Measurements from ENCODE around the gene ST3GAL2. TPM values are rescaled to one million over a fixed set of nuclear protein-coding genes. Genes with fewer than 3 reads are reported as not detected.

ST3GAL2 gene, protein sequence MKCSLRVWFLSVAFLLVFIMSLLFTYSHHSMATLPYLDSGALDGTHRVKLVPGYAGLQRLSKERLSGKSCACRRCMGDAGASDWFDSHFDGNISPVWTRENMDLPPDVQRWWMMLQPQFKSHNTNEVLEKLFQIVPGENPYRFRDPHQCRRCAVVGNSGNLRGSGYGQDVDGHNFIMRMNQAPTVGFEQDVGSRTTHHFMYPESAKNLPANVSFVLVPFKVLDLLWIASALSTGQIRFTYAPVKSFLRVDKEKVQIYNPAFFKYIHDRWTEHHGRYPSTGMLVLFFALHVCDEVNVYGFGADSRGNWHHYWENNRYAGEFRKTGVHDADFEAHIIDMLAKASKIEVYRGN
- 23.6 TPM for total RNA-seq

DNA sequence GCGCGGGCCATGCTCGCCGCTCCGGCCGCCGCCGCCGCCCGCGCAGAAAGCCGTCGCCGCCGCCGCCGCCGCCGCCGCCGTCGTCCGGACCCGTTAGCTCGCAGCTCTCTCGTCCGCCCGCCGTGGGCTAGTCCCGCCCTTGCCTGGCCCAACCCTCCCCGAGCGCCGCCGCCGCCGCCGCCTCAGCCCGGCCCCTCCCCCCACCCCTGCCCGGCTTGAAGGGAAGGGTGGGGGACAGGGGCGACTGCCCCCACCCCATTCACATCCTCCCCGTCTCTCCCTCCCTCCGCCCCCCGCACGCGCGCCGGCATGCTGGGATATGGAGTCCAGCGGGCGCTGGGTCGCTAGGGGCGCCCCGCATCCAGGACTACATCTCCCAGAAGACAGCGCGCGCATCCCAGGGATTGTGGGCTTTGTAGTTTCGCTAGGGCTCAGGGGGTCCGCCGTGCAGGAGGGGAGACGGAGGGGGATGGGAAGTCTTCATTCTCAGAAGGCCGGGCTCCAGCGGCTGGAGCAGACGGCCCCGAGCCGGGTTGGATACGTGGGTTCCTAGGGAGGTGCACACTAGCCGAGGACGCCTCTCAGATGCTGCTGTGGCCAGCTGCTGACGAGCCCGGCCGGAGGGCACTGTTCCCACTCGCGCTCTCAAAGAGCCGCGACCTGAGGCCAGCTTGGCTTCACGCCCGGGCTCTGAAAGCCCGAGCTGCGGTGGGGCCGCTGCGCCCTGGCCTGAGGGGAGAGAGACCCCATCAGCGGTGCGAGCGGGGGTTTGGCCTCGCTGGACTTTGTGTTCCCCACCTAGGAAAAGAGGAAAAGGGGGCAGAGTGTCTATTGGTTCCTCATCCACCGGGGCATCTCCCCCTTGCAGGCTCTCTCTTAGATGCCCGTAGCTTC, at the start of gene ST3GAL2:
ST3GAL2 (minus strand) TSS at position 132 of the 894 bp plus-strand sequence. CDS start 40,570 bp downstream, outside the sequence.
- DNase-seq = peak; percentile 94

DNA sequence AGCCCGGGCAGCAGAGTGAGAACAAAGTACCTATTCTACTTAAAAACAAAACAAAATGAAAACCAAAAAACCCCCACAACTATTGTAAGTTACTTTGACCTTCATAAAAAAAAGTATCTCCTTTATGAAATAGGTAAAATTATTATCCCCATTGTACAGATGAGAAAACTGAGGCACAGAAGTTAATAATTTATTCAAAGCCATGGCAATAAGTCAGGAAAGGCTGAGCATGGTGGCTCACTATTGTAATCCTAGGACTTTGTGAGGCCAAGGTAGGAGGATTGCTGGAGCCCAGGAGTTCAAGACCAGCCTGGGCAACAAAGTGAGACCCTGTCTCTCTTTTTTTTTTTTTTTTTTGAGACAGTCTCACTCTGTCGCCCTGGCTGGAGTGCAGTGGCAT, 46.0 kb upstream of the ST3GAL2 start:
- no peak for DNase-seq

DNA sequence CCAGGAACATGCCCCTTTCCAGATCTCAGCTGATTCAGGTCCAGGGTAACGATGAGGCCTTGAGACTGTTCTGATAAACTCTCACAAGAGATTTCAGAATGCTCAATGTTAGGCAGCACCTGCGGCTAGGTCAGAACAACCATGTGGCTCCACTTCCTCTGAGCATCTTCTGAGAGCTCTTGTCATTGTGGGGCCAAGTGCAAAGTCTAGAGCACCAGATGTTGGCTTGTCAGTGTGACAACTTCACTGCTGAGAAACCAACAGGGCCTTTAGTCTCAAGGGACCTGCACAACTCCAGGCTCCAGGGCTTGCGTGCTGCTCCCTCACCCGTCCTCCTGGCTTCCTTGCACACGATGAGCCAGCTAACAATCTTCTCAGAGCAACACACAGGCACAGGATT, 44.5 kb upstream of the ST3GAL2 start:
- DNase-seq = no peak

DNA sequence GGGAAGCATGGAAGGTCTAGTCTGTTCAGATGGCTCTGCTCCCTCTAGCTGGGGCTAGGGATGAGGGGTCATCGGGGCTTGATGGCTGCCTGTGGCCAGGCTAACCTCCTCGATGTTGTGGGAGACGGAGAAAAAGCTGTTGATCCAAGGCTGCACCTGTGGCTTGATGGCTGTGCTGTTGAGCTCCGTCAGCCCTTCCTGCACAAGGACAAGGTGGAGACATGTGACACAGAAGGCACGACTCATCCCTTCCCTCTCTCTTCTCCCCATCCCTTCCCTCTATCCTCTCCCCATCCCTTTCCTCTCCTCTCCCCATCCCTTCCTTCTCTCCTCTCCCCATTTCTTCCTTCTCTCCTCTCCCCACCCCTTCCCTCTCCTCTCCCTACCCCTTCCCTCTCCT, 43.7 kb upstream of the ST3GAL2 start:
- DNase-seq = no peak

DNA sequence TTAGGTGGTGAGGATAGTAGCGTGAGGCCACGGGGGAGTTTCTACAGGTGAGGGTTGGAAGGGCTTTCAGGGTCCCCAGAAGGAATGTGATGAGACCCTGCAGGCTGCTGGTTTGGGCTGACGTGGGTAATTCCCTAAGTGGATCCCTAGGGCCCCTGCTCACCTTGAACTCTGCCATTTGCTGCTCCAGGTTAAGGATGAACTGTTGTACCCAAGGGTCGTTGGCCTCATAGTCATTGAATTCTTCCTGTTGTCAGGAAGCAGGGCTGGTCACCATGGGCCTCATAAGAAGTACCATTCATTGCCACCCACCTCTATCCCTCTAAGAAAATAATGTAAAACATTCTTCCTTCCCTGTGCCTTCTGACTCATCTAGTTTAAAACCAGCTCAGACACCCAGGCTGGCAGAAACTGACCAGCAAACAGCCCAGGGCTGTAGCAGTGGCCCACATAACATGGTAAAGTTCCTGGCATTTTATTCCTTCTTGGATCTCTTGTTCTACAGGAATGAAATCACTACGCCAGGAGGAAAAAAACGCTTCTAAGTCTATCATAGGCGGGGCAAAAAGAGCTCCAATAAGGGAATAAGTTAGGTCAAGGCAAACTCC, 43.1 kb upstream of the ST3GAL2 start:
- no peak for DNase-seq

DNA sequence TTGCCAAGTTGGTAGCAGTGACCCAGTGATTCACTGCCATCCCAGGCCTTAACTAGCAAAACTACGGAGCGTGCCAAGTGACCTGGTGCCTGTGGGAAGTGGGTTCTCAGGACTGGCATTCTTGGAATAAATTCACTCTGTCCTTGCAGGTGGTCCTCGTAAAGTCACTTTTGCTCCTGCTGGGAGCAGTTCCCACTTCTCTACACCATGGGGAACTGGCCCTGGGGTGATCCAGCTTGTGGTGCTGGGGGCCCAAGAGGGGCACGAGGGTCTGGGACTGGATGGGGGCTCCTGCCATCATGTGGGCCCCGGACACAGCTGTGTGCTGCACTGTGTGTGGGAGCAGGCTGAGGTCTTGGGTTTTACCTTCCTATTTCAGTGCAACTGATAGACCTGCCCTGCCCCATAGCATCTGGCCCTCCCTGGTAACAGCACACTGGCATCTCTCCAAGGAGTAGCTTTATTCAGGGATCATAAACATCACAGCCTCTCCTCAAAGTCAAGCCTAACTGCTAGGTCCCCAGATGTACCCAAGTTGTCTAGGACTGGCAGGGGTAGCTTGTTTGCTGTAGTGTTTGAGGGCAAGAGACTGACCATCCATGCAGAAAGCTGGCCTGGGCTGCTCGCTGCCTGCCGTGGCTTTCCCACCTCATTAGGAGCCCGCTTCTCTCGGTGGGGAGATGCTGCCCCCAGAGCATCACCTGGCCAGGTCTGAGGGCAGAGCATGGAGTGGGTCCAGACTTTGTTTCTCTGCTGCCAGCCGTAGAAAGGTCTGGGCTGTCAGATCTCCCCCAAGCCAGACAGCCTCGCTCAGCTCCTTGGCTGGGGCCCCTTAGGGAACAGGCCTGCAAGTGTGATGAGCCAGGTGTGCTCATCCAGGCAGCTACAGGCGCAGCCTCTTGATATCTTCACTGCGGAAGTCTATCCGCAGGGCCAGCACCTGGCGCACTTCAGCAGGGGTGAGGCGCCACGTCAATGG, 41.5 kb upstream of the ST3GAL2 start:
- no peak for DNase-seq

DNA sequence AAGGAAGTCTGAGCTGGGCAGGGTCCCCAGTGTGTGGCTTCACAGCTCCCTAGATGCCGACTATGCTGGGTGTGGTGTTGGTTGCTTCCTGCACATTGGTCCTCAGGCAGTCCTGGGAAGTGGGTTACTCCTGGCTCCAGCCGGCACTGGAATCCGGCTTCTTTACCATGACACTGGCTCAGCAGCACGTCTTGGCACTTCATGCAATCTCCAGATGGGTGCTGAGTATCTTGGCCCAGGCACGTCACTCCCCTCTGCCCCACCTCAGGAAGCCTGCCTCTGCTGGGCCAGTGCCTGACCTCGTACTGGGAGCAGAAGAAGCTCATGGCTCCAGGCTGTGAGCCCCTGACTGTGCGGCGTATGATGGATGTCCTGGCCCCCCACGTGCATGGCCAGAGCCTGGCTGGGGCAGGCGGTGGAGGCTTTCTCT, 40.0 kb upstream of the ST3GAL2 start:
- no peak for DNase-seq

DNA sequence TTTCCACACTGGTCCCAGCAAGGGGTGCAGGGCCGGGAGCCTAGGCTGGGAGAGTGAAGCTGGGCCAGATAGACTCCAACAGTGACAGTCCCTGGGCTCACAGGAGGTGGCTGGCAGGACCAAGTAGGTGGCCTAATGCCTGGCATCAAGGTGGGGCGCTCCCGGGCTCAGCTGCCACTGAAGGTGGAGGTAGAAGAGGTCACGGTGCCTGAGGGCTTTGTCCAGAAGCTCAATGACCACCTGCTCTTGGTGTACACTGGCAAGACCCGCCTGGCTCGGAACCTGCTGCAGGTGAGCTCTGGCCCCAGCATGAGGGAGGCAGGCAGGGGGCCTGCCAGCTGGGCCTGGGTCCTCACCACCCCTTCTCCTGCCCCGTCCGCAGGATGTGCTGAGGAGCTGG, 39.3 kb upstream of the ST3GAL2 start:
- DNase-seq = no peak

DNA sequence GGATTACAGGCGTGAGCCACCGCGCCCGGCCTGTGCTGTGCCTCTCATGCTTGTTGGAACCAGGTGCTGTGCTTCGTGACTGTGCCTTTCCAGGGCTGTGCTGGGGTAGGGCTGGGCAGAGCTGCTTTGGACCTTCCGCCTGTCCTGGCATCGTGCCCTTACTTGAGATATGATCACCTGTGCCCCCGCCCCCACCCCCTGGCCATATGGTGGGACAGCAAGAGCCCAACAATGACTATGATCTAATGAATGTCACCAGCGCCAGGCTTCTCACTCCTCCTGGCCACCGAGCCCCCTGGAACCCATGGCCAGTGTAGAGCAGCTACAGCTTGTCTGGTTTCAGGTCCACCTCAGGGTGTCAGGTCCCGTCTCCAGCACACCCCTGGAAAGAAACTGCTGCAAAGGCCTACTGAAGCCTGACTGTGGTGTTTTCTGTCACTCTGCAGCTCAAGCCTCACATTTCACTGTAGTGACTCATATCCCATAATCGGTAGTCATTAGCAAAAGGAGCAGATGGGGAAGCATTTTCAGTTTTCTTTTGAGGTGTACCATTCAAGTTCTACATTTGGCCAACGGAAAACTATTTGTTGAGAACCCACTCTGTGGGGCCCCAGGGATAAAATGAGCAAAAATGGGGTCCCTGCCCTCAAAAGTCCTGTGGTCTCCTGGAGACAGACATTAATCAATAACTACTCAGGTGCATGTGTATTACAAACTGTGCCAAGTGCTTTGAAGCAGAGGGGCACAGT, 37.5 kb upstream of the ST3GAL2 start:
- DNase-seq = no peak

DNA sequence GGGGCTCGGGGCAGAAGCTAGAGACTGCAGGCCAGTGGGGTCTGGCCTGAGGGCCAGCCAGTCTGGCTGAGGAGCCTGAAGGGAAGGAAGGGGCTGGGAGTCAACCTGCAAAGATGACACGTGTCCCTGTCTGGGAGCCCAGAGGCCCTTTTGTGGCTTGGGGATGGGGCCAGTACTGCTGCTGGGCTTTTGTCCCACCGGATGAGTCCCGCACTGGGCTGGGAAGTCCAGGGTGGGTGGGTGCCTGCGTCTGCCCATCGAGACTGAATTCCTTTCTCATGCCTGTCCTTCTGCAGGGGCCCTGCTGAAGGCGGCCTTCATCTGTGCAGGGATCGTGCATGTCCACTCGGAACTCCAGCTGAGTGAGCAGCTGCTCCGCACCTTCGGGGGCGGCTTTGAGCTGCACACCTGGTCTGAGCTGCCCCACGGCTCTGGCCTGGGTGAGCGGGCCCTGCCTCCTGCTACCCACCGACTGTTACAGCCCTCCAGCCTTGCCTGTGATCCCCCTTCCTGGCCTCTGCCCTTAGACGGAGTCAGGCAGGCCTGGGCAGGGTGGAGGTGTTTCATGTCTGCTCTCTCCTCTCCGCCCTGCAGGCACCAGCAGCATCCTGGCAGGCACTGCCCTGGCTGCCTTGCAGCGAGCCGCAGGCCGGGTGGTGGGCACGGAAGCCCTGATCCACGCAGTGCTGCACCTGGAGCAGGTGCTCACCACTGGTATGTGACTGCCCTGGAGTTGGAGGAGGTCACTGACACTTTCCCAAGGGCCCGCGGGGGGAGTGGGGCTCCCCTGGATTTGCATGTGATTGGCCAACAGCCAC, 36.4 kb upstream of the ST3GAL2 start:
- no peak for DNase-seq

DNA sequence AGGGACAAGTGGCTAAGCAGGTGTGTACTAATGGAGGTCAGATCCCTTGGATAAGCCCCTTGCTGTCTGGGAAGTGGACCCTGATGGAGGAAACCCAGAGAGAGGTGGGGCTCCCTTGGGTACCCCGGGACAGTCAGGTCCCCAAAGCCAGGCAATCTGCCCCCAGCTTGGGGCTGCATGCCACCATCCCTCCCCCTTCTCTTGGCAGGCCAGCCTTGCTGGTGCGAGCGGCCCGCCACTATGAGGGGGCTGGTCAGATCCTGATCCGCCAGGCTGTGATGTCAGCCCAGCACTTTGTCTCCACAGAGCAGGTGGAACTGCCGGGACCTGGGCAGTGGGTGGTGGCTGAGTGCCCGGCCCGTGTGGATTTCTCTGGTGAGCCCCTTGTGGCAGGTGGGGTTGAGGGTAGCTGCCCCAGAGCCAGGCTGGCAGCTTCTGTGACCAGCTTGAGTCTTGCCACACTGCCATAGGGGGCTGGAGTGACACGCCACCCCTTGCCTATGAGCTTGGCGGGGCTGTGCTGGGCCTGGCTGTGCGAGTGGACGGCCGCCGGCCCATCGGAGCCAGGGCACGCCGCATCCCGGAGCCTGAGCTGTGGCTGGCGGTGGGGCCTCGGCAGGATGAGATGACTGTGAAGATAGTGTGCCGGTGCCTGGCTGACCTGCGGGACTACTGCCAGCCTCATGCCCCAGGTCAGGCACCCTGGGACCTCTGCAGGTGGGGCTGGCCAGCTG, 35.6 kb upstream of the ST3GAL2 start:
- no peak for DNase-seq

DNA sequence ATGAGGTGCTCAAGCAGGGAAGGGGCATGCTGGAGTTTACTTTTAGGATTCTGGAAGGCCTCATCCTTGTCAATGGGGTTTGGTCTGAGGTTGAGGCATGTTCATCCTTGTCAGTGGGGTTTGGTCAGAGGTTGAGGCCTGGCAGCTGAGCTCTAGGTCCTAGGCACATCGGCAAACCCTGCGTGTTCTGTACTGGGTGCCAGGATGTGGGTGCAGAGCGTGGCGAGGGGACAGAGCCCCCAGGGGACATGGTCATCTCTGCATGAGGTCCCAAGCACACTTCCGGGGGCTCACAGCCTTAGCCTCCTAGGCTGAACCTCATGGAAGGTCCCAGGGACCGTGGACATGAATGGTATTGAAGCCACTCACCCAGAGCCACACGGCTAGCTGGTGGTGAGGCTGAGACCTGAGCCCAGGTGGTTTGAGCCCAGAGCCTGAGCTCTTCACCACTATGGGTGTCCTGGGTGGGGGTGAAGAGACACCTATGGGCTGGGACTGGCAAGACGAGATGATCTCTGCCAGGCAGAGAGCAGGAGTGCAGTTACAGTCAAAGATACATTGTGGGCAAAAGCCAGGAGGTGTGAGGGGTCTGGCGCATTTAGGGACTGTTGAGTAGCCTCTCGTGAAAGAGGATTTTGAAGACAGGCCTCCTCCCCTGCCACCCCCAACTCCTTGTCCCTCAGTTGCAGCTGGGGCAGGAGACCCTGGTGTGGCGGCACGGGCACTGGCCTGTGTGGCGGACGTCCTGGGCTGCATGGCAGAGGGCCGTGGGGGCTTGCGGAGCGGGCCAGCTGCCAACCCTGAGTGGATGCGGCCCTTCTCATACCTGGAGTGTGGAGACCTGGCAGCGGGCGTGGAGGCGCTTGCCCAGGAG, 34.8 kb upstream of the ST3GAL2 start:
- DNase-seq = no peak

DNA sequence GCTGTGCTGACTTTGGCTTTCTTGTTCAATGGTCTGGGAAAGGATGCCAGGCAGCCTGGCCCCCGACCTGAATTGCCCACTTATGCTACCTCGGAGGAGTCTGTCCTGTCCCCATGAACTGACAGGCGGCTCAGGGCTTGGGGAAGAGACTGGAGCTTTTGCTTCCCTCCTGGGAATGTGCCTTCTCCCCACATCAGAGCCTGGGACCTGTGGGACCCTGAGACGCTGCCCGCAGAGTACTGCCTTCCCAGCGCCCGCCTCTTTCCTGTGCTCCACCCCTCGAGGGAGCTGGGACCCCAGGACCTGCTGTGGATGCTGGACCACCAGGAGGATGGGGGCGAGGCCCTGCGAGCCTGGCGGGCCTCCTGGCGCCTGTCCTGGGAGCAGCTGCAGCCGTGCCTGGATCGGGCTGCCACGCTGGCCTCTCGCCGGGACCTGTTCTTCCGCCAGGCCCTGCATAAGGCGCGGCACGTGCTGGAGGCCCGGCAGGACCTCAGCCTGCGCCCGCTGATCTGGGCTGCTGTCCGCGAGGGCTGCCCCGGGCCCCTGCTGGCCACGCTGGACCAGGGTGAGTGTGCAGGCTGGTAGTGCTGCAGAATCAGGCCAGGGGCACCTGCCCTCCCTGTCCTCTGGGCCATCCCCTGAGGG, 34.0 kb upstream of the ST3GAL2 start:
- no peak for DNase-seq

DNA sequence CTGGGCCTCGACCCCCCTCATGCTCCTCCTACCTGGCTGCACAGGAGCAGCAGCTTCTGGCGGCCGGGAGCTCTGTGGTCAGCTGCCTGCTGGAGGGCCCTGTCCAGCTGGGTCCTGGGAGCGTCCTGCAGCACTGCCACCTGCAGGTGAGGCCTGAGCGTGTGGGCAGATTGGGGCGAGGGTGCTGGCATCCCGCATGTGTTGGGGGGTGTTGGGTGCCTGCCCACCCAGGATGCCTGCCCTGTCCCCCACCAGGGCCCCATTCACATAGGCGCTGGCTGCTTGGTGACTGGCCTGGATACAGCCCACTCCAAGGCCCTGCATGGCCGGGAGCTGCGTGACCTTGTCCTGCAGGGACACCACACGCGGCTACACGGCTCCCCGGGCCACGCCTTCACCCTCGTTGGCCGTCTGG, 32.0 kb upstream of the ST3GAL2 start:
- no peak for DNase-seq

DNA sequence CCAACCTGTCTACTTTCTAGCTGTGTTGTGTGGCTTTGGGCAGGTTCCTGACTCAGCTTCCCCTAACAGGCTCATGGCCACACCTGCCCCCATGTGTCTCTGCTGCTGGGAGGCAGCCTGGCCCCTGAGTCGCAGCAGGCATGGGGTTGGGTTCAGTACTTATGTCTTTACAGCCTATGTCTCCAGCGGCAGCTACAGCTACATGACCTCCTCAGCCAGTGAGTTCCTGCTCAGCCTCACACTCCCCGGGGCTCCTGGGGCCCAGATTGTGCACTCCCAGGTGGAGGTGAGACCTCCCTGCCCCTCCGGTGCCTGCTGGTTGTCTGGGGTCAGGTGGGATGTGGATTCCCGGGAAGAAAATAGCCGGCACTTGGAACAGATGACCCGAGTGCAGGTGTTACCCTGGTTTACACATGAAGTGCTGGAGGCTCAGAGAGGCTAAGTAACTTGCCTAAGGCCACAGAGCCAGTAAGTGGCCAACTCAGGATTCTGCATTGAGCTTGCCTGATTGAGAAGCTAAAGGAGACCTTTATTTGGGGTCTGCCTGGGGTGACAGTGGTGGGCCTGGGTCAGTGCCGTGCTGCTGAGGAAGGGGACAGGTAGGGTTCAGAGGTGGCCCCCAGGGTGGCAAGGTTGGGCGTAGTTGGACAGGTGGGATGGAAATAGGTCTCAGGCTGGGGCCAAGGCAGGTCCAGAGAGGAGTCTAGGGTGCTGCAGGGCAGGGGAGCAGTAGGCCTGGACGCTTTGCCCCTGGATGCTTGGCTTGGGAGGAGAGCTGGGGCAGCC, 31.4 kb upstream of the ST3GAL2 start:
- no peak for DNase-seq

DNA sequence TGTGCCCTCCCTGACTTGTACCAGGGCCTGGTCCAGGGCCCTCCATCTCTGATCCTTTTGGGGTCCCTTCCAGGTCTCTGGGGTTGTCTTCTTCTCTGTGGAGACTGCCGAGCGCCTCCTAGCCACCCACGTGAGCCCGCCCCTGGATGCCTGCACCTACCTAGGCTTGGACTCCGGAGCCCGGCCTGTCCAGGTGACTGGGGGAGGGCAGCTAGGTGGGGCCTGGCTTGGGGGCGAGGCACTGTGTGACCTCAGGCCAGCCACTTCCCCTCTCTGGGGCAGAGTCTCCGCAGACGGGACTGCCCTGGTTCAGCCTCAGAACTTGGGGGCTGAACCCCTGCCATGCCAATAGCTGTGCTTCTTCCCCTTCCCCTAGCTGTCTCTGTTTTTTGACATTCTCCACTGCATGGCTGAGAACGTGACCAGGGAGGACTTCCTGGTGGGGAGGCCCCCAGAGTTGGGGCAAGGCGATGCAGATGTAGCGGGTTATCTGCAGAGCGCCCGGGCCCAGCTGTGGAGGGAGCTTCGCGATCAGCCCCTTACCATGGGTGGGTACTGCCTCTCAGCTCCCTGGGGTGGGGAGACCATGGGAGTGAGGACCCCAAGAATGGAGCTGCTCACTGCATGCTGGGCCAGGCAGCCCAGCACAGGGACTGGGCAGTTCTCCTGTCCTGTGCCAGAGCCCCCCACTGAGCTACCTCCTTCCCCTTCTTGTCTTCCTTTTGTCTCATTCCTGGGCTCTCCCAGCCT, 30.1 kb upstream of the ST3GAL2 start:
- DNase-seq = no peak

Data from skin of body (tissue), 2 donors.